Stimulated activated CD4-positive, alpha-beta T cell treated with anti-CD3 and anti-CD28 coated beads, TNF-alpha, amount 100 ng/mL, for 24 hours (primary cell): ENCODE results near the gene GPR146.

ENCODE experiments used
- DNase-seq, 3 experiments: peaks; one replicate each; pipeline ENCODE4 v3.0.0-alpha.2; 2020; ENCODE audit warnings: low read depth in 3 of 3

GPR146 gene

GRCh38 chr7:1043552-1044188 is 676 bp upstream of the GPR146 start:
- no peak for DNase-seq

GRCh38 chr7:1045069-1046063 is 1.0 kb downstream of the GPR146 start:
- no peak for DNase-seq

- no peak for DNase-seq
These were observed 2.7 kb downstream of the GPR146 start for GRCh38 chr7:1046722-1047679.

GRCh38 chr7:1049006-1049741 is 4.8 kb downstream of the GPR146 start:
- DNase-seq: no peak

GRCh38 chr7:1049801-1050200 is 5.5 kb downstream of the GPR146 start:
- DNase-seq: no peak

GRCh38 chr7:1050254-1050906 is 6.0 kb downstream of the GPR146 start:
- no peak for DNase-seq

GRCh38 chr7:1050956-1051690 is 6.8 kb downstream of the GPR146 start:
- no peak for DNase-seq

GRCh38 chr7:1052031-1052818 is 7.9 kb downstream of the GPR146 start:
- no peak for DNase-seq

GRCh38 chr7:1053002-1053411 is 8.7 kb downstream of the GPR146 start:
- DNase-seq: no peak

GRCh38 chr7:1053816-1054370 is 9.5 kb downstream of the GPR146 start:
- no peak for DNase-seq

GRCh38 chr7:1054438-1054837 is 10.1 kb downstream of the GPR146 start:
- DNase-seq: no peak

- DNase-seq: peak in 2 of 3 experiments; percentile 28 to 50
These were observed 10.6 kb downstream of the GPR146 start for GRCh38 chr7:1054861-1055450.

- DNase-seq: no peak
These were observed 11.2 kb downstream of the GPR146 start for GRCh38 chr7:1055491-1055955.

GRCh38 chr7:1055956-1056784 is 11.8 kb downstream of the GPR146 start:
- no peak for DNase-seq

GRCh38 chr7:1056785-1057410 is 12.6 kb downstream of the GPR146 start:
- no peak for DNase-seq

GRCh38 chr7:1057416-1058291 is 13.3 kb downstream of the GPR146 start:
- DNase-seq: no peak
